ENCODE data around the gene ITIH1.
"Not testable (repeated sequence)": the region's sequence is repeated elsewhere in the genome, so short reads cannot be mapped to it uniquely, and the experiment has no call there.

The ITIH1 gene

GRCh38 chr3:52777127-52777958 lies at the start of gene ITIH1:
TSS of gene ITIH1 (plus strand) at chr3:52777599. CDS start at chr3:52777616, 17 bp downstream.
- no peak for DNase-seq (ENCODE audit: low read depth)

- not testable (repeated sequence) for DNase-seq (ENCODE audit: low read depth)
These were observed 48.6 kb upstream of the ITIH1 start for GRCh38 chr3:52728753-52729152.

- DNase-seq (ENCODE audit: low read depth), result no peak
These were observed 46.7 kb upstream of the ITIH1 start for GRCh38 chr3:52730681-52731080.

- no peak for DNase-seq (ENCODE audit: low read depth)
These were observed 45.8 kb upstream of the ITIH1 start for GRCh38 chr3:52731590-52731989.

GRCh38 chr3:52733256-52733891 lies 44.0 kb upstream of the ITIH1 start:
- no peak for DNase-seq (ENCODE audit: low read depth)

GRCh38 chr3:52739730-52740129 lies 37.7 kb upstream of the ITIH1 start:
- DNase-seq (ENCODE audit: low read depth), result no peak

- DNase-seq (ENCODE audit: low read depth), result no peak
These were observed 34.9 kb upstream of the ITIH1 start for GRCh38 chr3:52742418-52743041.

- no peak for DNase-seq (ENCODE audit: low read depth)
These were observed 34.2 kb upstream of the ITIH1 start for GRCh38 chr3:52743152-52743551.

GRCh38 chr3:52743721-52744120 lies 33.7 kb upstream of the ITIH1 start:
- no peak for DNase-seq (ENCODE audit: low read depth)

- no peak for DNase-seq (ENCODE audit: low read depth)
These were observed 25.2 kb upstream of the ITIH1 start for GRCh38 chr3:52752045-52752660.

- no peak for DNase-seq (ENCODE audit: low read depth)
These were observed 23.0 kb upstream of the ITIH1 start for GRCh38 chr3:52754373-52754772.

GRCh38 chr3:52756141-52756540 lies 21.3 kb upstream of the ITIH1 start:
- DNase-seq (ENCODE audit: low read depth), result no peak

GRCh38 chr3:52763466-52763865 lies 13.9 kb upstream of the ITIH1 start:
- DNase-seq (ENCODE audit: low read depth), result no peak

GRCh38 chr3:52769786-52770455 lies 7.5 kb upstream of the ITIH1 start:
- no peak for DNase-seq (ENCODE audit: low read depth)

- peak; percentile 76 for DNase-seq (ENCODE audit: low read depth)
These were observed 6.7 kb upstream of the ITIH1 start, which contains the start of gene NEK4 for GRCh38 chr3:52770496-52771333. TSS of gene NEK4 (minus strand) at chr3:52770940. CDS start at chr3:52770746, 194 bp downstream.

GRCh38 chr3:52771334-52771681 lies 6.1 kb upstream of the ITIH1 start:
- no peak for DNase-seq (ENCODE audit: low read depth)

GRCh38 chr3:52771702-52772101 lies 5.7 kb upstream of the ITIH1 start:
- DNase-seq (ENCODE audit: low read depth), result no peak

- no peak for DNase-seq (ENCODE audit: low read depth)
These were observed 3.9 kb upstream of the ITIH1 start for GRCh38 chr3:52773361-52774065.

- DNase-seq (ENCODE audit: low read depth), result no peak
These were observed 3.2 kb upstream of the ITIH1 start for GRCh38 chr3:52774066-52774713.

Data from activated gamma-delta T cell treated with anti-CD3 and anti-CD28 coated beads, Interleukin-2, amount 50 U/mL, for 16 hours (primary cell).